Dermis microvascular lymphatic vessel endothelial cell (primary cell): ENCODE data around the gene PLXDC1. TPM values are rescaled to one million over a fixed set of nuclear protein-coding genes. Genes with fewer than 3 reads are reported as not detected.
"Not testable (repeated sequence)": the region's sequence is repeated elsewhere in the genome, so short reads cannot be mapped to it uniquely, and the experiment has no call there.

Experiments used
- DNase-seq, 2 donors: peaks; one replicate each; pipeline versions ENCODE4 v3.0.0 to v3.0.0-alpha.2; 2010; ENCODE audit warnings: low read depth in 2 of 2
- total RNA-seq: library from RNA; depleted of rRNA; stranded (reverse); fragments of >200 nt; gene quantifications from 2 replicates; pipeline ENCODE4 v1.2.1, GENCODE V29; 2014

Gene PLXDC1
- total RNA-seq, 1 donor from 2014 or later: not detected

DNA sequence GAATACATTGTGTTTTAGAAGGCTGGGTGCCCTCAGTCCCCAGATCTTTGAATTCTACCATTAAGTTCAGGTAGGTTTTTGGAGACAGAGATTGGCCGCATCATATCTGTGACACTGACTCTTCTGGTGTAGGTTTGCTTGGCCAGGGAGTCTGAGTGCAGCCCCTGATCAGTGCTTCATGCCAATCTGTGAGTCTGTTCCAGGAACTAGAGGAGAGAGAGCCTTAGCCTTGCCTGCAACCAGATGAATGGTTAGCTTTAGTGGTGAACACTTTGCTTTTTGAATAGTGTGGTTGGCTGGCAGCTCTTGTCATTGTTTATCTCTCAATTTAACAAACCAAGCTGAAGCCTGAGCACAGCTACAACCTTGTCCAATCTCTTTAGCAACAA, 87.8 kb downstream of the PLXDC1 start:
- no peak for DNase-seq

DNA sequence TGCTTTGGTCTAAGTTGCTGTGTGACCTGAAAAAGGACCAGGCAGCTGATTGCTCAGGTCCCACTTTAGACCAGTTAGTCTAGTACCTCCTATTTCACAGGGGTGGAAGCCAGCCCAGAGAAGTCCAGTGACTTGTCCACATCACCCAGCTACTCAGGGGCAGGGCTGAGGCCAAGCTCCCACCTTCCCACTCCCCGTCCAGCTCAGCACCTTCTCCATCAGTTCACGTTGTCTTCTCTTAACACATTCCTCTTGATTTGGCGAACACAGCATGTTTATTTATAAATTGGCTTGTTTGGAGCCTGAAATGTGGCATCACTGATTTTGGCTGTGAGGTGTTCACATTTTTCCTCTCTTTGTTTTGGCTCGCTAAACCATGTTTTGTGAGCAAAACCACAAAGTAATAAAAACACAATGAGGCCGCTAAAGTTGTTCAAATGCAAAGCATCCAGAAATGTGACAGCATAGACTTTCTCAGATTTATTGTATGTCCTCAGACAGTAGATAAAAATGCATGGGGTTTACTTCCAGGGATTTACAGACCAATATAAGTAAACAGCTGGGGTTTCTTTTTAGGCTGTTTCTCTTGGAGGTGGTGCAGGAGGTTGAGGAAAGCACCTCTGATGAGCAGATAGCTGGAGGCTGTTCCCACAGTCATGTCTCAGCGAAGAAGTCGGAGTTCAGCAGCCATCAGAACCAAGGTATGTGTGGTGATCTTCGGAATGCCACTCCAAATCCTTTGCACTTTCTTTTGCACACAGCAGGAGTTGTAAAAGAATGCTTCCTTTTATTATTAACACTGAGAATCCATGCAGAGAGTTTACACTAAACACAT, 88.4 kb downstream of the PLXDC1 start:
- DNase-seq: no peak

DNA sequence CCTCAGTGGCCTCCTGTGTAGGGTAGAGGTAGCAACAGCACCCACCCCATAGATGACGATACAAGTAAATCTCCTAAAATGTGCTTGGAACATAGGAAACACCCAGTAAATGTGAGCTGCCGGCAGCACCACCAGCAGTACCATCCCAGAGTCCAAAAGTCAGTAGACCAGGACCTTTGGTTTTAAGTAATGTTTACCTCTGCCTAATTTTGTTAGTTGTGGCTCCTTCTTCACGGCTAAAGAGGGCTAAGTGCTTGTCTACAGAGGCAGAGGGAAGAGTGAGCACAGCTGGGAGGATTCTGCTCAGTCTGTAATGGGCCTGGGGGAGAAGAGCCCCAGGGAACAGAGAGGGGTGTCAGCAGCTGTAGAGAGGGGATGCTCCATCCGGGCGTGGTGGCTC, 92.9 kb downstream of the PLXDC1 start:
- no peak for DNase-seq

DNA sequence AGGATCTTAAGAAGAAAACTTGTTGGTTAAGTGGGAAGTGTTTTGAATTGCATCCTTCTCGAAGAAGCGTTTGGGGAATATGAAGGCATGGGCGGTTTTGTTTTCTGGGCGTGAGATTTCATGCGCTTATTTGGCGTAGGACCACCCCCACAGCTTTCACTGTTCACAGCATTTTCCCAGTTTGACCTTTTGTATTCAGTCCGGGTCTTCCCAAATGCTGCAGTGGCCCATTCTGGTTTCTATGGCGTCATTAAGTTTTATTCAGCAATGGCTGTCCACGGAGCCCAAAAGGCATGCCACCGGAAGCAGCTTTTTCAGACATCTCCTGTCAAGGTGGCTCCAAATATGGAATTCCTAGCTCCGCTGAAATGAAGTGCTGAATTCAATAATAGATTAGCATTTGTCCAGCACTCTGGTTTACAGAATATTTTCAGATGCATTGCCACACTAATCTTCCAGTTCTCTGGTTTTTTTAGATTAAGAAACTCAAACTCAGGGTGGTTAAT, 93.7 kb downstream of the PLXDC1 start:
- no peak for DNase-seq

DNA sequence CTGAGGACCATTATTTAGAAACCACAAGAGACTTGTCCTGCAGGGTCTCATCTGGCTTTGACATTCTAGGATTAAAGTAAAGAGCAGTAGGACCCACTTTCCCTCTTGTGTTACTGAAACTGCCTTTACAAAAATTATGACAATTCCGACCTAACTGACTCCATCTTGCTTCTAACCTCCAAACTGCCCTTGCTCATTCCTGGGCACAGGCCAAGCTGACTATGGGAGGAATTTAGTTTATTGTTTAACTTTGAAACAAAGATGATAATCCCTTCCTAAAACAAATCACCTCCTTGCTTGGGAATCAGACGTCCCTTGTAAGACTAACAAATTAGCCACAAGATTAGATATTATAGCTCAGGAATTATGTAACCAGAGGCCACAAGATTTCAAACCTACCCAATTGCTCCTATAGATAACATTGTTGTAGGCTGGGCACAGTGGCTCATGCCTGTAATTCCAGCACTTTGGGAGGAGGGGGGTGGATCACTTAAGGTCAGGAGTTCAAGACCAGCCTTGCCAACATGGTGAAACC, 97.3 kb downstream of the PLXDC1 start:
- no peak for DNase-seq

GRCh38 chr17:39052423-39052822, 99.0 kb downstream of the PLXDC1 start:
- not testable (repeated sequence) for DNase-seq

DNA sequence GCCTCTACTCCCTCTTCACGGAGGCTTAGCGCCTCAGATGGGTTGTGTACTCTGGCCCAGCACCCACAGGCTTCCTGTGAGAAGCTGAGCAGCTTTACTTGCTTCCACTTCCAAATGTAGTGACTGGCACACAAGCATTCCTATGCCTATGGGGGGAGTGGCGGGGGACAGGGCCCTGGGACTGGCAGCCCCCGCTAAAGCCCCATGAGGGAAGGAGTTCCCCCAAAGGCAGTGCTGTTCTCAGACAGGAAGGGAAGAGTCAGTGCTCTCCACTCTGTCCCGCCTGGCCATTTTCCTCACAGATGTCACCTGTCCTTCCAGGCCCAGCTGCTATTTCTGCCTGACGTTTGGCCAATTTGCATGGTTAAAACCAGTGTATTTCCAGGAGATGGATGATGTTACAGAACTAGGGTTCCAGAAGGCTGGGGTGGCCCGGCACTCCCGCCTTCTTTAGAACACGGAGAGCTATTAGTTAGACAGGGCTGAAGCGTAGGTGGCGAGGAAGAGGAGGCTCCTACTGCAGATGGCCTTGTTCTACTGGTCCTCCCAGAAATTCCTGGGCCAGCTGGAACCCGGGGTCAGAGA, 100.3 kb downstream of the PLXDC1 start:
- no peak for DNase-seq

- no peak for DNase-seq
Observed at GRCh38 chr17:39045948-39046679, 105.3 kb downstream of the PLXDC1 start.

- no peak for DNase-seq
Observed at GRCh38 chr17:39036009-39036408, 115.4 kb downstream of the PLXDC1 start.

DNA sequence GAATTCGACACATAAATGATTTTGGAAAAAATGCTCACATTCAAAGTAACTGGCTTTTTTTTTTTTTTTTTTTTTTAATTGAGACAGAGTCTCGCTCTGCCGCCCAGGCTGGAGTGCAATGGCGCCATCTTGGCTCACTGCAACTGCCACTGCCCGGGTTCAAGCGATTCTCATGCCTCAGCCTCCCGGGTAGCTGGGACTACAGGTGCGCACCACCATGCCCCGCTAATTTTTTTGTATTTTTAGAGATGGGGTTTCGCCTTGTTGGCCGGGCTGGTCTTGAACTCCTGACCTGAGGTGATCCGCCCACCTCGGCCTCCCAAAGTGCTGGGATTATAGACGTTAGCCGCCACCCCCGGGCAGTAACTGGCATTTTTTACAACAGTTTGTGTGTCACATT, 115.9 kb downstream of the PLXDC1 start:
- DNase-seq: not testable (repeated sequence)

DNA sequence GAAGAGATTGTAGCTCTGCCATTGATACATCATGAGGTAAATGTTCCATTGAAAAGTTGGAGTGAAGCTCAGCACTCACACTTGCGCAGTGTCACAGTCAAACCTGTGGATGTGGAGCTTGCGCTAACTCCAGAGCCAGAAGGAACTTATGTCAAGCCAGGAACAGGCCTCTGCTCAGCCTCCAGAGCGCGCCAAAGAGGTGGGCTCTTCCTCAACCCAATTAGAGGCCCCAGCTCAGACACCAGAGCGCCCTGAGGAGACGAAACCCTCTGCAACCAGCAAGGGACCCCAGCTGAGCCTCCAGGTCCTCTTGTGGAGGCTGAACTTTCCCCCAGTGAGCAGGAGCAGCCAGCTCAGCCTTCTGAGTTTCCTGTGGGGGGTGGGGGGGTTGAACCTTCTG, 122.7 kb downstream of the PLXDC1 start:
- no peak for DNase-seq

- no peak for DNase-seq
Observed at GRCh38 chr17:39027455-39028035, 123.9 kb downstream of the PLXDC1 start.

- no peak for DNase-seq
Observed at GRCh38 chr17:39026980-39027451, 124.4 kb downstream of the PLXDC1 start.

DNA sequence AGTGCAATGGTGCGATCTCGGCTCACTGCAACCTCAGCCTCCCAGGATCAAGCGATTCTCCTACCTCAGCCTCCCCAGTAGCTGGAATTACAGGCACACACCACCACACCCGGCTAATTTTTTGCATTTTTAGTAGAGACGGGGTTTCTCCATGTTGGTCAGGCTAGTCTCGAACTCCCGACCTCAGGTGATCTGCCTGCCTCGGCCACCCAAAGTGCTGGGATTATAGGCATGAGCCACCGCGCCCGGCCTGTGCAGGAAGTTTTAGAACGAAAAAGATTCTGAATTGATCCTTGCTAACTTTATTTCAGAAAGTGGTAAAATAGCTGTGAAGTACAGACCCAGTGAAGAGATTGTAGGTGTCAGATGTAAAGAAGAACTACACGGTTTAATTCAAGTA, 125.1 kb downstream of the PLXDC1 start:
- not testable (repeated sequence) for DNase-seq

DNA sequence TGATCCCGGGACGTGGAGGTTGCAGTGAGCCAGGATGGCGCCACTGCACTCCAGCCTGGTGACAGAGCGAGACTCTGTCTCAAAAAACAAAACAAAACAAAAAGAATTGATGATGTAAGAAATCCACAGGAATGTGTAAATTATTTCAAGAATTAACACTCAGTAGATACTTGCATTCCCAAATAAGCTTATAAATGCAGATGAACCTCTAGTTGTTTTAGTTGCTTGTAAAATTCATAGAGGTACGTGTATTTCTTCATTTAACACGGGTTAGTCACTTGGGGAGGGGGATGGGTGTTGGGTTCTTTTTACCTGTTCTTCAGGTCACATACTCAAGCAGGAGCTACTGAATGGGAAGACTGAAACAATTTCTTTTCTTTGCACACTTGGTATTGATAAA, 128.5 kb downstream of the PLXDC1 start:
- DNase-seq: no peak

DNA sequence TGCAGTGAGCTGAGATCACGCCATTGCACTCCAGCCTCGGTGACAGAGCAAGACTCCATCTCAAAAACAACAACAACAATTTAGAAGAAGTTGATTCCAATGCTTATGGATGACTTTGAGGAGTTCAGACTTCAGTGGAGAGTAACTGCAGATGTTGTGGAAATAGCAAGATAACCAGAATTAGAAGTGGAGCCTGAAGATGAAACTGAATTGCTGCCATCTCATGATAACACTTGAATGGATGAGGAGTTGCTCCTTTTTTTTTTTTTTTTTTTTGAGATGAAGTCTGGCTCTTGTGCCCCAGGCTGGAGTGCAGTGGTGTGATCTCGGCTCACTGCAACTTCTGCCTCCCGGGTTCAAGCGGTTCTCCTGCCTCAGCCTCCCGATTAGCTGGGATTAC, 131.4 kb downstream of the PLXDC1 start:
- not testable (repeated sequence) for DNase-seq

DNA sequence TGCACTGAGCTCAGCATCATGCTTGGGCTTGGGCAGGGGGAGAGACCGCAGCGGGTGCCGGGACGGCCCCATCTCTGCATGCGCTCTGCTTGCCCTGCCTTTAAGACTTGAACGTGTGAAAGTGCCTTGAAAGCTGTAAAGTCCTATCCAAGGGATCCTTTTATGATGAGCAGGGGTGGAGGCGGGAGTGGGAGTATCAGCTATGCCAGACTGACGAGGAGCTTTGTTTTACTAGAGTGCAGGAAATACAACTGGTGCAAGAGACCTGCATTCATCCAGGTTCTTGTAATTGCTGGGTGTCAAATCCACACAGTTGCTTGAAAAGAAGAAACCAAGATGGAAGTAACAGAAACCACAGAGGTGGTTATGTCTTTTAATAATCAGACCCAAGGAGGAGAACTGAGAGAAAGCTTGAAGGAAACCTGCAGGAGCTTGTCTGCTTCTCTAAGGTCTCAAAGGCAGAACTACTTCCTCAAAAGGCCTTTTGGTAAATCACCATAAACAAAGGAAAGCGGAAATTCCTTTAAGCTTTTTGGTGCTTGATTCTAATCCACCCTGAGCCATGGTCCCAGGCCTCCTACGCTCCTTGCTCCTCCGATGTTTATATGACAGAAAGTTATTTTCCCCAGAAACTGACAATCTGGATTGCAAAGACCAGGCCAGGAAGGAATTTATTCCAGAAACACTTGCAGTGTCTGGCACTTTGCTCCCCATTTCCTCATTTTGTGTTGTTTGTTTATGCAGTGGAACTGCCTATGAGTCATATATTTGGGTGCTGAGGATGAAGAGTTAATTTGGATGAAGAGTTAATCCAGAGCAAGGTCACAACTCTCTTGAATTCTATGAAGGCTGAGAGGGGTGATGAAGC, 132.9 kb downstream of the PLXDC1 start:
- DNase-seq: peak in 1 of 2 donors; percentile 14

- DNase-seq: no peak
Observed at GRCh38 chr17:39016193-39017153, 135.0 kb downstream of the PLXDC1 start.

DNA sequence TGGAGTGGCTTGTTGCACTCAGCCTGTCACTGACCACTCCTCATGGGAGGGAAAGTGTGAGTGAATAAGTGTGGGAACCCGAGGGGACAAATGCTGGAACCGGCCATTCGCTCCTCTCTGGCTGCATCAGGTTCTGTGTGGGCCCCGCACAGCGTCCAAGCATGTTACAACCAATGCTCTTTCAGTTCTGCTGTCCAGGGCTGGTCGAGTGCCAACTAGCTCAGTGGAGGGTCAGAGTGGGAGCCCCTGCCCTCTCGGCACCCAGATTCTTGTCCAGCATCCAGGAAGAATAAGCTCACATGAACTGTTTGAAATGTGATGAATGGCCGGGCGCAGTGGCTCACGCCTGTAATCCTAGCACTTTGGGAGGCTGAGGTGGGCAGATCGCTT, 135.9 kb downstream of the PLXDC1 start:
- no peak for DNase-seq
